ENCODE measurements around the gene ATG2B.

GRCh38 chr14:96376093-96376492 lies 13.0 kb upstream of the ATG2B start:
- TF ChIP-seq RFX5 (IDR thresholded peaks at IDR 0.05) (no peak), ZFP36 (IDR thresholded peaks at IDR 0.05; ENCODE audit: borderline replicate concordance, partially characterized antibody) (no peak), POLR2A (IDR thresholded peaks at IDR 0.05; ENCODE audit: low read length) (no peak)
